DOHH2 (cell line): ENCODE data around the gene ITPKC.
"Not testable (repeated sequence)": the region's sequence is repeated elsewhere in the genome, so short reads cannot be mapped to it uniquely, and the experiment has no call there.

Experiments
- H3F3A ChIP-seq: fragments of 200-600 bp; sonication (generic), shearing (Covaris generic); 2 replicates; pipeline ENCODE4 v1.6.0; 2016; ENCODE audit warnings: antibody characterized with exemption, mild to moderate bottlenecking; ENCODE audit not compliant: control insufficient read depth, insufficient read depth
- H3K27ac ChIP-seq: fragments of 200-600 bp; sonication (generic); 2 replicates; pipeline ENCODE4 v1.5.1; 2014; ENCODE audit warnings: low read depth, mild to moderate bottlenecking, low read length, moderate library complexity
- H3K27me3 ChIP-seq: fragments of 200-600 bp; sonication (generic); 2 replicates; pipeline ENCODE4 v1.6.1; 2014; ENCODE audit warnings: mild to moderate bottlenecking, low read length, mixed read lengths; ENCODE audit not compliant: control insufficient read depth
- H3K36me3 ChIP-seq: fragments of 200-600 bp; sonication (generic); 2 replicates; pipeline ENCODE4 v1.6.1; 2014; ENCODE audit warnings: mild to moderate bottlenecking, low read length, moderate library complexity, mixed read lengths; ENCODE audit not compliant: control insufficient read depth
- H3K4me1 ChIP-seq: fragments of 200-600 bp; sonication (generic); 2 replicates; pipeline ENCODE4 v1.6.1; 2014; ENCODE audit warnings: mild to moderate bottlenecking, low read length, mixed read lengths; ENCODE audit not compliant: control insufficient read depth
- H3K4me2 ChIP-seq: fragments of 200-600 bp; sonication (generic); 2 replicates; pipeline ENCODE4 v1.6.0; 2014; ENCODE audit warnings: mild to moderate bottlenecking, low read length, moderate library complexity
- H3K4me3 ChIP-seq: fragments of 200-600 bp; sonication (generic); 2 replicates; pipeline ENCODE4 v1.5.1; 2014; ENCODE audit warnings: mild to moderate bottlenecking, low read length, mixed read lengths
- H3K79me2 ChIP-seq: fragments of 200-600 bp; sonication (generic); 2 replicates; pipeline ENCODE4 v1.6.1; 2014; ENCODE audit warnings: mild to moderate bottlenecking, low read length, mixed read lengths; ENCODE audit not compliant: control insufficient read depth
- H3K9me2 ChIP-seq: fragments of 200-600 bp; sonication (generic); replicated peaks from 2 replicates; pipeline ENCODE4 v1.6.1; 2014; ENCODE audit warnings: mild to moderate bottlenecking, low read length, mixed read lengths; ENCODE audit not compliant: control insufficient read depth
- H3K9me3 ChIP-seq: fragments of 200-600 bp; sonication (generic); 2 replicates; pipeline ENCODE4 v1.6.1; 2014; ENCODE audit warnings: antibody characterized with exemption, low read length, mixed read lengths; ENCODE audit not compliant: control insufficient read depth, insufficient read depth
- H4K20me1 ChIP-seq: fragments of 200-600 bp; sonication (generic); 2 replicates; pipeline ENCODE4 v1.6.0; 2014; ENCODE audit warnings: low read depth, mild to moderate bottlenecking, antibody characterized with exemption, low read length, moderate library complexity; ENCODE audit not compliant: control insufficient read depth, insufficient read depth
- CTCF ChIP-seq: fragments of 200-600 bp; sonication (generic); IDR thresholded peaks from one replicate; pipeline ENCODE4 v1.5.1; 2014; ENCODE audit warnings: antibody characterized with exemption, mild to moderate bottlenecking, low read depth, low read length; ENCODE audit not compliant: poor library complexity, severe bottlenecking
- EZH2phosphoT487 ChIP-seq: fragments of 200-600 bp; sonication (generic); IDR thresholded peaks from 2 replicates; pipeline ENCODE4 v1.6.1; 2017; ENCODE audit warnings: borderline replicate concordance, mild to moderate bottlenecking, antibody characterized with exemption, low read length, moderate library complexity, mixed read lengths

The ITPKC gene

GRCh38 chr19:40783711-40784110 is 66.8 kb downstream of the ITPKC start:
- Histone ChIP-seq H3K9me2 (no peaks in the 10 kb centered on the region), H3K4me2 (no peak overlapping the region), H3K79me2 (peaks cover 12% of the 10 kb centered on the region), H3F3A (peaks cover 4% of the 10 kb centered on the region), H3K4me3 (no peak overlapping the region), H3K36me3 (peaks cover 2% of the 10 kb centered on the region; the same call in 1 of the 2 replicates), H3K4me1 (peaks cover 32% of the 10 kb centered on the region), H3K27me3 (no peaks in the 10 kb centered on the region), H3K27ac (no peak overlapping the region), H4K20me1 (no peaks in the 10 kb centered on the region), H3K9me3 (no peaks in the 10 kb centered on the region)
- TF ChIP-seq CTCF = no peak
- TF ChIP-seq EZH2phosphoT487 = no peak

- H3K27me3 ChIP-seq, H3K9me2 ChIP-seq, H3K9me3 ChIP-seq, H3F3A ChIP-seq, H3K36me3 ChIP-seq, H3K4me3 ChIP-seq, H3K27ac ChIP-seq, H4K20me1 ChIP-seq, H3K79me2 ChIP-seq, H3K4me2 ChIP-seq: not testable (repeated sequence)
- H3K4me1 ChIP-seq = peaks cover 28% of the 10 kb centered on the region
Measured at GRCh38 chr19:40784146-40784545, 67.2 kb downstream of the ITPKC start.

- H3K36me3 ChIP-seq = 0 out of 2 replicates have a peak, but pooled peaks cover 2% of the 10 kb centered on the region
- no peak overlapping the region for H3K4me3 ChIP-seq
- H3K27ac ChIP-seq = no peak overlapping the region
- no peaks in the 10 kb centered on the region for H3K9me2 ChIP-seq
- H3K79me2 ChIP-seq = no peaks in the 10 kb centered on the region
- peaks cover 4% of the 10 kb centered on the region for H3F3A ChIP-seq
- no peaks in the 10 kb centered on the region for H3K27me3 ChIP-seq
- no peaks in the 10 kb centered on the region for H3K9me3 ChIP-seq
- peaks cover 20% of the 10 kb centered on the region for H3K4me1 ChIP-seq
- TF ChIP-seq EZH2phosphoT487 = no peak
- TF ChIP-seq CTCF = no peak
- no peaks in the 10 kb centered on the region for H4K20me1 ChIP-seq
- H3K4me2 ChIP-seq = no peak overlapping the region
Measured at GRCh38 chr19:40785526-40785925, 68.6 kb downstream of the ITPKC start.

GRCh38 chr19:40786060-40787037 is 69.4 kb downstream of the ITPKC start:
- Histone ChIP-seq H3K79me2 (no peaks in the 10 kb centered on the region), H3K4me3 (no peak overlapping the region), H3K36me3 (0 out of 2 replicates have a peak, but pooled peaks cover 2% of the 10 kb centered on the region), H3F3A (peaks cover 4% of the 10 kb centered on the region), H3K9me2 (no peaks in the 10 kb centered on the region), H3K9me3 (no peaks in the 10 kb centered on the region), H3K27me3 (no peaks in the 10 kb centered on the region), H4K20me1 (no peaks in the 10 kb centered on the region), H3K4me1 (peaks cover 23% of the 10 kb centered on the region), H3K27ac (no peak overlapping the region), H3K4me2 (no peak overlapping the region)
- TF ChIP-seq CTCF (no peak), EZH2phosphoT487 (no peak)
